Bronchial epithelial cell (primary cell): ENCODE results near the gene PRKCB. TPM values are rescaled to one million over a fixed set of nuclear protein-coding genes. Genes with fewer than 3 reads are reported as not detected.

Experiments
- DNase-seq: peaks from one replicate; pipeline ENCODE4 v3.0.0-alpha.2; 2010; ENCODE audit warnings: low read depth
- FAIRE-seq: peaks from 2 replicates; lab custom pipeline; 2011; peaks lifted over from hg19 to GRCh38; lab: Jason Lieb, UNC
- H3K27me3 ChIP-seq: 2 replicates; pipeline ENCODE4 v1.5.1; 2011; ENCODE audit warnings: low read length; ENCODE audit not compliant: control insufficient read depth, insufficient read depth
- H3K36me3 ChIP-seq: 2 replicates; pipeline ENCODE4 v1.5.1; 2011; ENCODE audit warnings: low read length; ENCODE audit not compliant: control insufficient read depth, insufficient read depth
- H3K4me3 ChIP-seq: 2 replicates; pipeline ENCODE4 v1.5.1; 2011; ENCODE audit warnings: mild to moderate bottlenecking, low read depth, low read length, control low read depth
- total RNA-seq: library from RNA; depleted of rRNA; stranded (reverse); fragments of >200 nt; gene quantifications from 2 replicates; pipeline ENCODE4 v1.2.1, GENCODE V29; 2014
- TF ChIP-seq, protein P1 (sequence below): IDR thresholded peaks from 2 replicates; pipeline ENCODE4 v1.5.1; 2011; ENCODE audit warnings: mild to moderate bottlenecking, moderate library complexity, low read length, control low read depth, inconsistent platforms; ENCODE audit not compliant: insufficient read depth, severe bottlenecking

PRKCB gene
- total RNA-seq, 1 donor from 2014 or later = not detected

DNA sequence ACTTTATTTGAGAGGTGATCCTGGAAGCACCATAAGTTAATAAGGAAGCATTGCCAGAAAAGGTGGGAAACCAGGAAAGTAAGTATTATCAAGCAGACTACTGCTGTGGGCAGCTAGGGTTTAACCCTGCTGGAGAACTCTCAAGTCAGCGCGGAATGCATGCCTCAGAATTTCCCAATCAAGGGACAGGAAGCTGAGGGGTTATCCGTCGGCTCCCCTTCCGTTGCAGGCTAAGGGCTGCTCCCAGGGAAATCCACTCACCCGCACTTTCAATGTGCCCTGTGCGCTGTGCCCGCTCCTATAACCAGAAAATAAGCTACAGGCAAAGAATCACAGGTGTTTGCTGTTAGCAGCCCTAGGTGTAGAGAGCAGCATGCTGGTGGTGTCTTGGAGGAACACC, 281.9 kb downstream of the PRKCB start:
- no peak for DNase-seq
- no peak overlapping the region for H3K4me3 ChIP-seq
- H3K36me3 ChIP-seq = no peaks in the 10 kb centered on the region
- TF ChIP-seq, protein P1, sequence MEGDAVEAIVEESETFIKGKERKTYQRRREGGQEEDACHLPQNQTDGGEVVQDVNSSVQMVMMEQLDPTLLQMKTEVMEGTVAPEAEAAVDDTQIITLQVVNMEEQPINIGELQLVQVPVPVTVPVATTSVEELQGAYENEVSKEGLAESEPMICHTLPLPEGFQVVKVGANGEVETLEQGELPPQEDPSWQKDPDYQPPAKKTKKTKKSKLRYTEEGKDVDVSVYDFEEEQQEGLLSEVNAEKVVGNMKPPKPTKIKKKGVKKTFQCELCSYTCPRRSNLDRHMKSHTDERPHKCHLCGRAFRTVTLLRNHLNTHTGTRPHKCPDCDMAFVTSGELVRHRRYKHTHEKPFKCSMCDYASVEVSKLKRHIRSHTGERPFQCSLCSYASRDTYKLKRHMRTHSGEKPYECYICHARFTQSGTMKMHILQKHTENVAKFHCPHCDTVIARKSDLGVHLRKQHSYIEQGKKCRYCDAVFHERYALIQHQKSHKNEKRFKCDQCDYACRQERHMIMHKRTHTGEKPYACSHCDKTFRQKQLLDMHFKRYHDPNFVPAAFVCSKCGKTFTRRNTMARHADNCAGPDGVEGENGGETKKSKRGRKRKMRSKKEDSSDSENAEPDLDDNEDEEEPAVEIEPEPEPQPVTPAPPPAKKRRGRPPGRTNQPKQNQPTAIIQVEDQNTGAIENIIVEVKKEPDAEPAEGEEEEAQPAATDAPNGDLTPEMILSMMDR = no peak
- FAIRE-seq = no peak
- H3K27me3 ChIP-seq = no peaks in the 10 kb centered on the region

DNA sequence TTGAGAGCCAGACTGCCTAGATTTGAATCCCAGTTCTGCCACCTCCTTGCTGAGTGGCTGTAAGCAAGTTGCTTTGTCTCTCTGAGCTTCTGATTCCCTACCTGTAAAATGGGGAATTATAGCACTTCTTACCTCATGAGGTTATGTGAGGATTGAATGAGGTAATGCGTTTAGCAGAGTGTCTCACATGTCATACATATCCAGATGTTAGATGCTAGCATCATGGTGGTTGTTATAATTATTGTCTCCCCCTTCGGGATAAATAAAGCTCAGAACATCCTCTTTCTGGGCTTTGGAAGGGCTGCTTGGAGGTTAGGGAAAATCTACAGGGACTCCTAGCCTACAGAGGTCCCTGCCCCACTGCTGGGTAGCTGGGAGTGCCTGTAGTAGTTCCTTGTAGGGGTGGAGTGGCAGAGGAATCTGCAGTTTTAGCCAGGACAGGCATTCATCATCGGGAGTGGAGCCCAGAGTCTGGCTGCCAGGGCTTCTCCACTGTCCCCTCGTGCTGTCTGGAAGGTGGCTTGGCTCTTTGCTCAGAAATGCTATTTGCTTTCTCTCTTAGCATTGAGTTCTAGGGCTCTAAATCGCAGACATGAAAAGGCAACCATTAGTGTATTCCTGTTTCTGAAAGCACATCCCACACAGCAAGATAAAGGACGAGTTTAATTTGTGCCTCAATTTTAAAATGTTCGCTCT, 282.5 kb downstream of the PRKCB start:
- FAIRE-seq = no peak
- TF ChIP-seq, protein P1 = no peak
- no peak for DNase-seq
- no peaks in the 10 kb centered on the region for H3K27me3 ChIP-seq
- H3K4me3 ChIP-seq = no peak overlapping the region
- H3K36me3 ChIP-seq = no peaks in the 10 kb centered on the region

DNA sequence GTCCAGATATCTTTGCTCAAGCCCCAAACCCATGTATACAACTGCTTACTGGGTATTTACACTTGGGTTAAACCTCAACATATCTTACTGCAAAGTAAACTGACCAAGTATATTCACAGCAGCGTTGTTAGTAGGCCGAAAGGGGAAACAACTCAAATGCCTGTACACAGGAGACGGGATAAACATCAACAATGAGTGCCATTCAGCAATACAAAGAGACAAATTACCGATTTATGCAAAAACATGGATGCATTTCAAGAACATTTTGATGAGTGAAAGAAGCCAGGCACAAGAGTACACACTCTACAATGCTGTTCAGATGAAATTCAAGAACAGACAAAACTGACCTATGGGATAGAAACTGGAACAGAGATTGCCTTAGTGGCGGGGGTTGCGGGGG, 284.0 kb downstream of the PRKCB start:
- FAIRE-seq (no peak), DNase-seq (no peak)
- Histone ChIP-seq H3K36me3 (no peaks in the 10 kb centered on the region), H3K27me3 (no peaks in the 10 kb centered on the region), H3K4me3 (no peak overlapping the region)
- TF ChIP-seq, protein P1 = no peak

DNA sequence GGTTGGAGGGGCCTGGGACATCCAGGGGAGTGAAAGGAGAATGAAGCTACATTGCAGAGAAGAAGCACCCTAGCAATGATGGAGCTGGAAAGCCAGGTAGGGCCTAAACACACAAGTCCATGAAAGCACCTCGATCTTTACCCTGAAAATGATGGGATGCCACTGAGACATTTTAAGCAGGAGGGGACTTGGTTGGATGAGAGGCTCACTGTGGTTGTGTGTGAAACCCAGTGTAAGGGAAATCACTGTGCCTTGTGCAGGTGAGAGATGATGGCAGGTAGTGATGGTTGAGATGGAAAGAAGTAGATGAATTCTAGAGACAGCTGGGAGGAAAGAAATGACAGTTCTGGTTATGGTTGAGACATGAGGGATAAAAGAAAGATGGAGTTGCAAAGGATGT, 287.5 kb downstream of the PRKCB start:
- no peak overlapping the region for H3K4me3 ChIP-seq
- peak; percentile 13 for FAIRE-seq
- TF ChIP-seq, protein P1 = no peak

DNA sequence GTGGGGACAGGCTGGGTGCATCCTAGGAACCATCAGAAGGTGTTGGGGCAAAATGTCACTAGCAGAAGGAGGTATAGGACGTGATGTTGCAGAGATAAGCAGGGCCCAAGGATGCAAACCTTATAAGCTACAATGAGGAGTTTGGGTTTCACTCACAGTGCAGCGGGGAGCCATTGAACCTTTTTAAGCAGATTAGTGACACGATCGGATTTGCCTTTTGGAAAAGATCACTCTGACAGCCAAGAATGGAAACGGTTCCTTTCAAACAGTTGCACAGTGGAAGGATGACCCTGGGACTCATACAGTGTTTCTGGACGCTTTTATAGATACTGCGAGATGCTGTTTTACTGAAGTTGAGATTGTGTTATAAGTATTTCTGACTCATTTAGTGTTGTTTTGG, 288.5 kb downstream of the PRKCB start:
- FAIRE-seq (no peak), DNase-seq (no peak)
- Histone ChIP-seq H3K27me3 (no peaks in the 10 kb centered on the region), H3K4me3 (no peak overlapping the region), H3K36me3 (no peaks in the 10 kb centered on the region)
- TF ChIP-seq, protein P1 = no peak

More for the DNA sequence above, 287.5 kb downstream of the PRKCB start:
- no peak for DNase-seq
- Histone ChIP-seq H3K27me3 (no peaks in the 10 kb centered on the region), H3K36me3 (no peaks in the 10 kb centered on the region)

DNA sequence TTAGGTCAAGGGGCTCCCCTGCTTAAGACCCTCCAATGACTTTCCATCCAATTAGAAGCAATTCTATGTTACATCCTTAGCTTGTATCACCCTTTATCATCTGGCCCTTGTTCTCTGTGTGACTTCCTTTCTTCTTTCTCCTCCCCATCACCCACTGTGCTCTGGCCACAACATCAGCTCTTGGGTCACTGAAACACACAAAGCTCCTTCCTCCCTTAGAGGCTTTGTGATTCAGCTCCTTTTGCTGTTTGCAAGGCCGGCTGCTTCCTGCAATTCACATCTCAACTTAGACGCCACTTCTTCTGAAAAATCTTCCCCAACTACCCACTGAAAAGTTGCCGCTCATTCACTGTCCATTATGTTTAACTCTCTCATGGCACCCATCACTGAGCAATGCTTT, 289.4 kb downstream of the PRKCB start:
- no peak for FAIRE-seq
- DNase-seq = no peak
- no peaks in the 10 kb centered on the region for H3K27me3 ChIP-seq
- H3K36me3 ChIP-seq = no peaks in the 10 kb centered on the region
- TF ChIP-seq, protein P1 = no peak
- no peak overlapping the region for H3K4me3 ChIP-seq
